ENCODE measurements around the gene GLRA1.

Gene GLRA1

GRCh38 chr5:151958111-151958510 lies 33.5 kb upstream of the GLRA1 start:
- H3K36me3 Mint-ChIP-seq (ENCODE audit: low read depth) = no peaks in the 10 kb centered on the region
- H3K27me3 Mint-ChIP-seq (ENCODE audit: low read depth) = peaks cover 4% of the 10 kb centered on the region
- TF ChIP-seq, protein P1, sequence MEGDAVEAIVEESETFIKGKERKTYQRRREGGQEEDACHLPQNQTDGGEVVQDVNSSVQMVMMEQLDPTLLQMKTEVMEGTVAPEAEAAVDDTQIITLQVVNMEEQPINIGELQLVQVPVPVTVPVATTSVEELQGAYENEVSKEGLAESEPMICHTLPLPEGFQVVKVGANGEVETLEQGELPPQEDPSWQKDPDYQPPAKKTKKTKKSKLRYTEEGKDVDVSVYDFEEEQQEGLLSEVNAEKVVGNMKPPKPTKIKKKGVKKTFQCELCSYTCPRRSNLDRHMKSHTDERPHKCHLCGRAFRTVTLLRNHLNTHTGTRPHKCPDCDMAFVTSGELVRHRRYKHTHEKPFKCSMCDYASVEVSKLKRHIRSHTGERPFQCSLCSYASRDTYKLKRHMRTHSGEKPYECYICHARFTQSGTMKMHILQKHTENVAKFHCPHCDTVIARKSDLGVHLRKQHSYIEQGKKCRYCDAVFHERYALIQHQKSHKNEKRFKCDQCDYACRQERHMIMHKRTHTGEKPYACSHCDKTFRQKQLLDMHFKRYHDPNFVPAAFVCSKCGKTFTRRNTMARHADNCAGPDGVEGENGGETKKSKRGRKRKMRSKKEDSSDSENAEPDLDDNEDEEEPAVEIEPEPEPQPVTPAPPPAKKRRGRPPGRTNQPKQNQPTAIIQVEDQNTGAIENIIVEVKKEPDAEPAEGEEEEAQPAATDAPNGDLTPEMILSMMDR (IDR thresholded peaks at IDR 0.05; ENCODE audit: unreplicated experiment in 3 of 3) = no peak
- H3K9me3 Mint-ChIP-seq = no peaks in the 10 kb centered on the region
- H3K27ac Mint-ChIP-seq = peak overlapping the region; percentile 16 to 58 (median 53)
- H3K4me1 Mint-ChIP-seq = peaks cover 58% of the 10 kb centered on the region
- peak overlapping the region; percentile 2 to 18 (median 2) for H3K4me3 Mint-ChIP-seq

DNA sequence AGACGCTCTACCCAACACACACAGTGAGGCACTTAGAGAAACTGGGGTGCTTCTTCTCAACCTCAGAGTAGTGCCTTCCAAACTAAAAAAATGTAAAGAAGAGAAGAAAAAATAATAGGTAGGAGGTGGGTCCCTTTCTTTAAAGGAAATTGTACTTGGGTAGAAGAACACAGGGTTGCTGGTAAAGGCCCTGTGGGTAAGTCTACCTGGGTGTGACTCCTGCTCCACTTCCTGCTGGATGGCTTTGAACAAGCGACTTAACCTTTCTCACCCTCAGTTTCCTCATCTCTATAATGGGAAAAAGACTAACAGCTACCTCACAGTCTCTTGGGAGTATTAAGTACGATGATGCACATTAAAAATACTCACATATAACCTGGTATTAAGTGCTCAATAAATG lies 32.1 kb upstream of the GLRA1 start:
- TF ChIP-seq, protein P1 (IDR thresholded peaks at IDR 0.05; ENCODE audit: unreplicated experiment in 3 of 3) = no peak
- no peak overlapping the region for H3K4me3 Mint-ChIP-seq

GRCh38 chr5:151954255-151954654 lies 29.6 kb upstream of the GLRA1 start:
- Mint-ChIP-seq H3K4me1 (peaks cover 54% of the 10 kb centered on the region), H3K4me3 (no peak overlapping the region), H3K27me3 (ENCODE audit: low read depth) (peaks cover 16% of the 10 kb centered on the region), H3K27ac (no peak overlapping the region), H3K36me3 (ENCODE audit: low read depth) (no peaks in the 10 kb centered on the region), H3K9me3 (no peaks in the 10 kb centered on the region)
- TF ChIP-seq, protein P1 (IDR thresholded peaks at IDR 0.05; ENCODE audit: unreplicated experiment in 3 of 3) = no peak

More for the DNA sequence above, 32.1 kb upstream of the GLRA1 start:
- H3K36me3 Mint-ChIP-seq (ENCODE audit: low read depth) = no peaks in the 10 kb centered on the region
- no peaks in the 10 kb centered on the region for H3K9me3 Mint-ChIP-seq
- peaks cover 64% of the 10 kb centered on the region for H3K4me1 Mint-ChIP-seq
- peaks cover 4% of the 10 kb centered on the region for H3K27me3 Mint-ChIP-seq (ENCODE audit: low read depth)
- no peak overlapping the region for H3K27ac Mint-ChIP-seq

DNA sequence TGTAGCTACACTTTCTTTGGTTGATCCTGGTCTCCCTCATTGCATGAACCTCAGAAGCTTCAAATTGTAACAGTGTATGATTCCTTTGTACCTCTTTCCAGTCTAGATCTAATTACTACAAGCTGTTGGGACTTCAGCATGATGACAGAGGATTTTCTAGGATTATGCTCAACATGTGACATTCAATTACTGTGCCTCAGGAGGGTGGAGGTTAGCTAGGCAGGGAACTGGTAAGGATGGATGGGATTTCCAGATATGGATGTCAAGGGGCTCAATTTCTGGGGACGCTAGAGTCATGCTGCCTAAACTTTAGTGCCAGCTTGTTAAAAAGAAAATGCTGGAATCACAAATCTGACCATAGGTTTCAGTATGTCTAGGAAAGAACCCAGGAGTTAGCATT lies 29.2 kb upstream of the GLRA1 start:
- TF ChIP-seq, protein P1 (IDR thresholded peaks at IDR 0.05; ENCODE audit: unreplicated experiment in 3 of 3) = no peak
- Mint-ChIP-seq H3K36me3 (ENCODE audit: low read depth) (no peaks in the 10 kb centered on the region), H3K9me3 (no peaks in the 10 kb centered on the region), H3K4me3 (no peak overlapping the region), H3K4me1 (peaks cover 54% of the 10 kb centered on the region), H3K27ac (no peak overlapping the region), H3K27me3 (ENCODE audit: low read depth) (peaks cover 16% of the 10 kb centered on the region)

DNA sequence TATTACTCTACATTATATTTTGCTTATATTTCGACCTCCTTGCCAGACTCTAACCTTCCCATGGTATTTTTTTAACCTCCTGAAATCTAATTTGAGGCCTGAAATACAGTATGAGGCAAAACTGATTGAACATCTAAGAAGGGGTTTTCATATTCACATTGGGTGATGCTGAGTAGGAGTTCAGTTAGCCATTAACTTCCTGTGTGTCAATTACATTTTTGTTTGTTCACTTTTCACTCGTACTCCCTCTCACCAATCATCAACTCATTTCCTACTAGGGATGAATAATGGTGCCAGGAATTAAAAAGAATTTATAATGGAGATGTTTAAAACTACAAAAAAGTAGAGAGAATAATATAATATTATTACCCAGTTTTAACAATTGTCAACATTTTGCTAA lies 27.6 kb upstream of the GLRA1 start:
- Mint-ChIP-seq H3K4me1 (peaks cover 50% of the 10 kb centered on the region), H3K27me3 (ENCODE audit: low read depth) (peaks cover 16% of the 10 kb centered on the region), H3K36me3 (ENCODE audit: low read depth) (no peaks in the 10 kb centered on the region), H3K4me3 (no peak overlapping the region), H3K27ac (no peak overlapping the region), H3K9me3 (no peaks in the 10 kb centered on the region)
- TF ChIP-seq, protein P1 (IDR thresholded peaks at IDR 0.05; ENCODE audit: unreplicated experiment in 3 of 3) = no peak

GRCh38 chr5:151950706-151951105 lies 26.1 kb upstream of the GLRA1 start:
- Mint-ChIP-seq H3K4me3 (peak overlapping the region in 1 of 3 experiments; percentile 53), H3K27ac (no peak overlapping the region), H3K4me1 (peaks cover 48% of the 10 kb centered on the region), H3K36me3 (ENCODE audit: low read depth) (no peaks in the 10 kb centered on the region), H3K9me3 (no peaks in the 10 kb centered on the region), H3K27me3 (ENCODE audit: low read depth) (peaks cover 12% of the 10 kb centered on the region)
- TF ChIP-seq, protein P1 (IDR thresholded peaks at IDR 0.05; ENCODE audit: unreplicated experiment in 3 of 3) = no peak
